HG03159 (cell line): ENCODE data around the gene ANO9.

Experiments used
- ATAC-seq: cut with Tn5 transposase; IDR thresholded peaks from one replicate; pipeline ENCODE4 v1.9.1; 2021; ENCODE audit warnings: mild to moderate bottlenecking, moderate library complexity; ENCODE audit not compliant: unreplicated experiment

Gene ANO9

DNA sequence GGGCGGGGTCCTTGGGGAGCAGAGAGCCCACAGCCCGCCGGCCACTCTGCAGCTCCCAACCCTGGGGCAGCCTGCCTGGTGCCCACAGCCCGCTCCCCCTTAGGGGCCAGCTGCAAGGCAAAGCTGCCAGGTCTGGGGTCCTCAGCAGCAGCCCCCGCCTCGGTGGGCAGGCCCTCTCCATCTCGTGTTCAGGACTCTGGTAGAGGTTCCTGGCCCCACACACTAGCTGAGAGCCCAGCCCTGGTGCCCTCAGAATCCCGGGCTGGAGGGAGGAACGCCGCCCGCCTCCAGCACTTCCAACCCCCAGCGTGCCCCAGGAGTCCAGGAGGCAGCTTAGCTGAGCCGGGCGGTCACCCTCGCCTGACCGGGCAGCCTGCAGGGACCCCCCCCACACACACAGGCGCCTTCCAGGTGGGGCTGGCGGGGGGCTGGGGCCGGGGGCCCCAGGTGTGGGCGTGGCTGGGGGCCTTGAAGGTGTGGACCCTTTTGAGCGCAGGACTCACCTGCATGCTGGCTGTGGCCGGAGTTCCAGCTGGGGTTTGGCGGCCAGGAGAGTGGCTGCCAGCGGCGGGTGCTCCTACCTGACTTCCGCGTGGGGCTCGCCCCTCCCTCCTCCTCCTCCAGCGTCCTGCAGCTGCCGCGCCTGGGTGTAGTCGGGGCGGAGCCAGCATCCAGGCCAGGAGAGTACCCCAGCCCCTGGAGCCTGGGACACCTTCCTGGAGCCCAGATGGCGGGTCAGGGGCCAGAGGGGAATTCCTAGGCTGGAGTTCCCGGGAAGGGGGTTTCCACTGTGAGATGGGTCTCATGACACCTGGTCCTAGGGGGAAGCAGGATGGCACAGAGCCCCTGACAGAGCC is at the start of gene ANO9:
Gene ANO9, minus strand, starts transcription at position 594 of the 857 bp plus-strand sequence. Its CDS starts 85 bp downstream, at position 509.
- ATAC-seq: no peak

GRCh38 chr11:491358-491757 is 49.5 kb upstream of the ANO9 start:
- no peak for ATAC-seq

- ATAC-seq: no peak
Observed at GRCh38 chr11:490930-491260, 49.1 kb upstream of the ANO9 start.

DNA sequence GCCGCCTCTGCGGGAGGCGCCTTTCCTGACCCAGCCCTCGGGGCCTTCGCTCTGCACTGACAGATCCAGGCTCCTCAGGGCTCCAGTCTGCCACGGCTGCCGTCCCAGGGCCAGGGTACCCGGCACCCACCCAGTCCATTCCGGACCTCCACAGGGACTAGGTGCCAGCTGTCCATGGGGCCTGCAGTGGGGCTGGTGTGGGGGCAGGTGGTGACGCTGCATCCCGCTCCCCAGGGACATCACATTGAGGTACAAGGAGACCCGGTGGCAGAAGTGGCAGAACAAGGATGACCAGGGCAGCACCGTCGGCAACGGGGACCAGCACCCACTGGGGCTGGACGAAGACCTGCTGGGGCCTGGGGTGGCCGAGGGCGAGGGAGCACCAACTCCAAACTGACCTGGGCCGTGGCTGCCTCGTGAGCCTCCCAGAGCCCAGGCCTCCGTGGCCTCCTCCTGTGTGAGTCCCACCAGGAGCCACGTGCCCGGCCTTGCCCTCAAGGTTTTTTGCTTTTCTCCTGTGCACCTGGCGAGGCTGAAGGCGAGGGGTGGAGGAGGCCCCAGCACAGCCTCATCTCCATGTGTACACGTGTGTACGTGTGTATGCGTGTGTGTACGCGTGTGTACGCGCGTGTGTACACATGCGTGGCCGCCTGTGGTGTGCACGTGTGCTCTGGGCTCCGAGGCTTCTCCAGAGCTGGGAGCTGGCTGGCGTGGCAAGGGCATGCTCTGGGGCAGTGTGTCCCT is 48.5 kb upstream of the ANO9 start:
- ATAC-seq: no peak

GRCh38 chr11:489610-490185 is 47.9 kb upstream of the ANO9 start:
- no peak for ATAC-seq

DNA sequence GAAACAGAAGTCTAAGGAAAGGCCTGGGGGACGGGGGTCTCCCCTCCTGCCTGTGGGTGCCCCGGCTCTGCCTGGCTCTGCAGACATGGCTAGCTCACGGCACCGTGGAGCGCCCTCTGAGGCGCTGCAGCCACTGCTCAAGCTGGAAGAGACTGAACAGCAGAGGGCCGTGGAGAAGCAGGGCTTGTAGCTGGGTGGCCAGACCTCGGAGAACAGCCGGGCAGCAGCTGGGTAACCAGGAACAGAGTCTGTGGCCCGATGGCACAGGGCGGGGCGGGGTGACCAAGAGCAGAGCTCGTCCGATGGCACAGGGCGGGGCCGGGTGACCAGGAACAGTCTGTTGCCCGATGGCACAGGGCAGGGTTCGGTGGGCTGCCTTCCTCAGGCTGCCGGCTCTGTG is 47.2 kb upstream of the ANO9 start:
- no peak for ATAC-seq

- ATAC-seq: no peak
Observed at GRCh38 chr11:488579-488978, 46.8 kb upstream of the ANO9 start.

DNA sequence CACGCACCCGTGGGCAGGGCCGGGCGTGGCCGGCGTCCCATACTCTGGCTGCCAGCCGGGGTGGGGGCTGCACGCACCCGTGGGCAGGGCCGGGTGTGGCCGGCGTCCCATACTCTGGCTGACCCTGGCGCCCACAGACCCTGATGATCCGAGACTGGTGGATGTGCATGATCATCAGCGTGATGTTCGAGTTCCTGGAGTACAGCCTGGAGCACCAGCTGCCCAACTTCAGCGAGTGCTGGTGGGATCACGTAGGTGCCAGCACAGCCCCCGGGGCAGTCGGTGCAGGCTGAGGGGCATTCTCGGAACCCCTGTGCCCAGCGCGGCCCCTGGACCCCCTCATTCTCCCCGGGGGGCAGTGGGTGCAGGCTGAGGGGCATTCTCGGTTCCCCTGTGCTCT is 46.3 kb upstream of the ANO9 start:
- no peak for ATAC-seq

GRCh38 chr11:487571-488021 is 45.8 kb upstream of the ANO9 start:
- ATAC-seq: no peak

GRCh38 chr11:486189-486588 is 44.4 kb upstream of the ANO9 start:
- ATAC-seq: no peak

DNA sequence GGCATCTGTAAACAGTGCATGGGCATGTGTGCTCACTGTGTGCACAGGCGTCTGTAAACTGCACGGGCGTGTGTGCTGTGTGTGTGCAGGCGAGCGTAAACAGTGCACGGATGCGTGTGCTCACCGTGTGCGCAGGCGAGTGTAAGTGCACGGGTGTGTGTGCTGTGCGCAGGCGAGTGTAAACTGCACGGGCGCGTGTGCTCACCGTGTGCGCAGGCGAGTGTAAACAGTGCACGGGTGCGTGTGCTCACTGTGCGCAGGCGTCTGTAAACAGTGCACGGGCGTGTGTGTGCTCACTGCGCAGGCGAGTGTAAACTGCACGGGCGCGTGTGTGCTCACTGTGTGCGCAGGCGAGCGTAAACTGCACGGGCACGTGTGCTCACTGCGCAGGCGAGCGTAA is 42.8 kb upstream of the ANO9 start:
- no peak for ATAC-seq

DNA sequence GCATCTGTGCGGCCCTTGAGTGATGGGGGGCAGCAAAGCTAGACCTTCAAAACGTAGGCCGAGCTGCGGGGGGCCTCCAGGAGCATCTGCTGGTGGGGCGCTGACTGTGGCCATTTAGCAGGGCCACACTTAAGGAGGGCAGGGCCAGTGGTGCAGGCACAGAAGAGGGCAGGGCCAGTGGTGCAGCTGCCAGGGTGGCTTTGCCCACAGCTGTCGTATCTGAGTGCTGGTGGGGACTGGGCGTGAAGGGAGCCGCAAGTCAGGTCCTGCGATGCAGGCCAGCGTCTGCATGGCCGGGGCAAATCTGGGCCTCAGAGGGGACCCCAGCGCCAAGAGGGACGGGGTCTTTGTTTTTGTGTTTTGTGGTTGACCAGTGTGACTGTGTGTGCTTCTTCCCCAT is 37.5 kb upstream of the ANO9 start:
- no peak for ATAC-seq

- ATAC-seq: no peak
Observed at GRCh38 chr11:477052-477715, 35.4 kb upstream of the ANO9 start.

DNA sequence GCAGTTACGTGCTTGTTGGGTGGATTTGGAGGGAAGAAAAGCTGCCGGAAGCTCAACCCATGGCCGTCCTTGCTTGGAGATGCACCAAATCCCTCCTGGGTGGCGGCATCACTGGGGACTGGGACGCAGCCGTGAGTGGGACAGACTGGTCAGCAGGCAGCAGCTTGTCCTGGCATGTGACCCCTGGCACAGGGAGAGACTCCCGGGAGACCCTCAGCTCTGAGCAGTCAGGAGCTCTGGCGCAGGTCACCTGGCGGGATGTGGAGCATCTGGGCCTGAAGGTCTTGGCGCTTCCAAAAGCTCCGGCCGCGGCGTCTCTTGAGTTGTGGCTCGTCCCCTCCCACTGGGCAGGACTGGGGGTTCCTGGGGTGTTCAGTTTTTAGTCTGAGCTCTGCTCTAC is 34.6 kb upstream of the ANO9 start:
- ATAC-seq: no peak

- no peak for ATAC-seq
Observed at GRCh38 chr11:475941-476340, 34.1 kb upstream of the ANO9 start.

- no peak for ATAC-seq
Observed at GRCh38 chr11:474914-475506, 33.2 kb upstream of the ANO9 start.

- ATAC-seq: no peak
Observed at GRCh38 chr11:473962-474785, 32.4 kb upstream of the ANO9 start.

DNA sequence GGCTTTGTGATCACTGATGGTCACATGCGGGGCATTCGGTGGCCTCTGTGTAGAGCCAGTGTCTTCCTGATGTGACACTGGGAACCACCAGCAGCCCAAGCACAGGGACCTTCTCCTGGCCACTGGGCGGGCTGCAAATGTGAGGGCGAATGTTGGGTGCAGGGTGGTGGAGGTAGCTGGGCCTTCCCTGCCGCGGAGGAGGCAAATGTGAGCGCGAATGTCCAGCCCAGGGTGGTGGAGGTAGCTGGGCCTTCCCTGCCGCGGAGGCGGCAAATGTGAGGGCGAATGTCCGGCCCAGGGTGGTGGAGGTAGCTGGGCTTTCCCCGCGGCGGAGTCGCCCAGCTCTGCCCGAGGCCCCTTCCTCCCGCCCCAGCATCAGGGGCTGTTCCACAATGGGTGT is 31.6 kb upstream of the ANO9 start:
- ATAC-seq: no peak

- ATAC-seq: no peak
Observed at GRCh38 chr11:472816-473215, 31.0 kb upstream of the ANO9 start.

GRCh38 chr11:472272-472671 is 30.5 kb upstream of the ANO9 start:
- no peak for ATAC-seq
